CD8-positive, alpha-beta memory T cell (primary cell): ENCODE results near the gene SGCA. TPM values are rescaled to one million over a fixed set of nuclear protein-coding genes. Genes with fewer than 3 reads are reported as not detected.

ENCODE experiments used
- CTCF ChIA-PET: fragments of 350-600 bp; sonication (Branson Sonifier 250); formaldehyde crosslinking; loops from one replicate; lab custom pipeline; 2021; ENCODE audit warnings: antibody characterized with exemption; lab: Charles Lee
- POLR2A ChIA-PET: fragments of 350-600 bp; sonication (Branson Sonifier 250); formaldehyde crosslinking; loops from one replicate; lab custom pipeline; 2021; ENCODE audit warnings: antibody characterized with exemption; lab: Charles Lee
- DNase-seq, 5 donors: peaks; one replicate each; pipeline versions ENCODE4 v3.0.0 to v3.0.0-alpha.2; 2020 to 2022; ENCODE audit warnings: mixed read lengths in 1 of 5
- H3K27ac ChIP-seq: one replicate; pipeline ENCODE4 v1.7.0; 2013; ENCODE audit warnings: low read depth, mild to moderate bottlenecking, low read length, moderate library complexity
- H3K27me3 ChIP-seq: 2 replicates; pipeline ENCODE4 v1.7.0; 2013; ENCODE audit warnings: low read length, mild to moderate bottlenecking; ENCODE audit not compliant: insufficient read depth, poor library complexity, severe bottlenecking
- H3K36me3 ChIP-seq: 2 replicates; pipeline ENCODE4 v1.7.0; 2013; ENCODE audit warnings: mild to moderate bottlenecking, low read length, moderate library complexity; ENCODE audit not compliant: insufficient read depth
- H3K4me1 ChIP-seq: 2 replicates; pipeline ENCODE4 v1.7.0; 2013; ENCODE audit warnings: mild to moderate bottlenecking, low read length, moderate library complexity; ENCODE audit not compliant: insufficient read depth
- H3K4me3 ChIP-seq: 2 replicates; pipeline ENCODE4 v1.7.0; 2013; ENCODE audit warnings: mild to moderate bottlenecking, low read length
- H3K9me3 ChIP-seq: 2 replicates; pipeline ENCODE4 v1.7.0; 2013; ENCODE audit warnings: mild to moderate bottlenecking, low read length
- H3K27ac Mint-ChIP-seq, 8 donors: one replicate each; pipeline ENCODE4 v1.8.0; 2020 to 2021; ENCODE audit warnings: mixed read lengths in 8 of 8, mild to moderate bottlenecking in 6 of 8, inconsistent platforms in 3 of 8, moderate library complexity in 3 of 8
- H3K27me3 Mint-ChIP-seq, 2 donors: one replicate each; pipeline ENCODE4 v1.8.0; 2020 to 2021; ENCODE audit warnings: mixed read lengths in 2 of 2, mild to moderate bottlenecking in 1 of 2, moderate library complexity in 1 of 2
- H3K36me3 Mint-ChIP-seq, 3 donors: one replicate each; pipeline ENCODE4 v1.8.0; 2020 to 2021; ENCODE audit warnings: mixed read lengths in 3 of 3, inconsistent platforms in 1 of 3, mild to moderate bottlenecking in 1 of 3
- H3K4me1 Mint-ChIP-seq, 3 donors: one replicate each; pipeline ENCODE4 v1.8.0; 2020 to 2021; ENCODE audit warnings: mixed read lengths in 3 of 3, inconsistent platforms in 1 of 3, mild to moderate bottlenecking in 1 of 3
- H3K4me3 Mint-ChIP-seq, 7 donors: one replicate each; pipeline ENCODE4 v1.8.0; 2020 to 2021; ENCODE audit warnings: mixed read lengths in 7 of 7, mild to moderate bottlenecking in 6 of 7, moderate library complexity in 4 of 7, inconsistent platforms in 2 of 7
- H3K9me3 Mint-ChIP-seq, 5 donors: one replicate each; pipeline ENCODE4 v1.8.0; 2020 to 2022; ENCODE audit warnings: mixed read lengths in 5 of 5, mild to moderate bottlenecking in 3 of 5, moderate library complexity in 2 of 5, inconsistent platforms in 1 of 5
- polyA plus RNA-seq: library from polyadenylated mRNA; unstranded; fragments of 300-500 nt; fragmentation: Illumina TruSeq; gene quantifications from one replicate; pipeline ENCODE4 v1.2.3, GENCODE V29; 2021
- total RNA-seq, 2 experiments: library from RNA; stranded (reverse); gene quantifications; one replicate each; pipeline ENCODE4 v1.2.3, GENCODE V29; 2021

Gene SGCA
- total RNA-seq (under 1 TPM in 1 of 2 experiments, not detected in 1; 0.31 TPM), polyA plus RNA-seq (not detected)

DNA sequence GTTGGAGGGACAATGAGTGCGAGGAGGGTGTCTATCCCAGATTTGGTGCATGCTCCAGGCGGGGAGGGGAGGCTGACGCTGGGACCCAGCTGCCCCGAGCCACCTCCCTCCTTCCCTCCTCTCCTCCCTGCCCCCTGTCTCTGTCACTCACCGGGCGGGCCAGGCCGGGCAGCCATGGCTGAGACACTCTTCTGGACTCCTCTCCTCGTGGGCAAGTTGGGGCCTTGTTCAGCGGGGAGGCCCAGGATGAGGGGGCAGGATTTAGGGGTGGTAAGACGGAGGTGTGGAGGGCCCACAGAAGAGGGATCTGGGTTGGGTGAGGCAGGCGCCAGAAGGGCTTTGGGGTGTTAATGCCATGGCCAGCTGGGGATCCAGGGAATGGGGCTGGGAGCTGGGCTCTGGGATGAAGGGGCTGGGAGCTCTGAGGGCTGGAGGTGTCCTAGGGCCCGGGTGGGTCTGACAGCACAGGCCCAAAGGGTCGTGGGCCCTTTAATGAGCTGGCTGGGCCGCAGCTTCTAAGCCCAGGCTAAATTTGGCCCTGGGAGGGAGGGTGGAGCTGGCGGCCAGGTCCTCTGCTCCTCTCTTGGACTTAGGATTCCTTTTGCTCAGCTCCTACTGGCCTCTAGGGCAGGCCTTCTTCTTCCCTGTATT, at the start of gene SGCA:
Gene SGCA (plus strand): TSS at position 139 of the 651 bp plus-strand sequence. CDS start 36 bp downstream, at position 175.
- Mint-ChIP-seq H3K27ac (peak within 1 kb of the TSS in 4 of 8 donors; percentile 37 to 93 (median 60)), H3K9me3 (no peaks in the 10 kb centered on the region), H3K4me3 (peak within 1 kb of the TSS in 1 of 7 donors; percentile 38), H3K4me1 (peaks cover 20 to 31% (median 29%) of the 10 kb centered on the region in 3 donors), H3K36me3 (no peaks in the 10 kb centered on the region), H3K27me3 (peaks cover 0 to 8% of the 10 kb centered on the region in 2 donors)
- Histone ChIP-seq H3K27ac (no peak within 1 kb of the TSS), H3K36me3 (no peaks in the 10 kb centered on the region), H3K27me3 (no peaks in the 10 kb centered on the region), H3K4me1 (peaks cover 33% of the 10 kb centered on the region), H3K4me3 (no peak within 1 kb of the TSS), H3K9me3 (no peaks in the 10 kb centered on the region)
- POLR2A ChIA-PET, result no interaction called here
- DNase-seq, result no peak
- CTCF ChIA-PET, result interaction anchor here (0.7 to 1.9 kb wide), 5 partner anchors 14 to 72 kb away, joined by 3 to 8 read pairs (median 4); no protein-coding TSS in a partner anchor

DNA sequence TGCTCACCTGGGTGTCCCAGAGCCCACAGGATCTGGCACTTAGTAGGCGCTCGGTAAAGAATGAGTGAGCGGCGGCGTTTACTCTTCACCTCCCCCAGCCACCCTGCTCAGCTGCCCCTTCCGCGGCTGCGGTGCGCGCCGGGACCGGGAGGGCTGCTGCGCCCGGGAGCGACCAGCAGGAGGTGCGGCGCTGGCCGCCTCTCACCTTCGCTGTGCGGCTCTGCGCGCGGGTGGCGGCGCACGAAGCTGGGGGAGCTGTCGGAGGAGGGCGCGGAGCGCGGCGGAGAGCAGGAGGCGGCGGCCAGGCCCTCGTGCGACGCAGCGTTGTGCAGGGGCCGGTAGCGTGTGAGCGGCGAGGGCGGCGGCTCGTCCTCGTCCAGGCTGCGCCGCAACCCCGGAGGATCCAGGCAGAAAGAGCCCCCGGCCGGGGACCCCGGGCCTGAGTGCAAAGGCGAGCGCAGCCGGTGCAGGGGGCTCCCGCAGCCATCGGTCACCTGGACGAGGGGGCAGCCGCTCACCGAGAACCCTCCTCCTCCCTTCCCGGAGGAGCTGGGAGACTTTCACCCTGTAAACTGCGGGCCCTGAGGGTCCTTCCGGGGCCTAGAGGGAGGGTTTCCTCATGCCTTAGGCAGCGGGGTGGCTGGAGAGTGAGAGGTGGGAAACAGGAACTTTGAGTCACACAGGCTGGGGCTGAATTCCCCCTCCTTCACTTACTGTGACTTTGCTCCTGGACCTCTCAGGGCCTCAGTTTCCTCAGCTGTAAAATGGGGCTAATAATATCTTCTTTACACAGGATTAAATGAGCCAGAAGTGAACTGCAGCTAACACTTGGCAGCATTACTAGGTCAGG, 48.4 kb upstream of the SGCA start:
- POLR2A ChIA-PET, result interaction anchor here (0.6 kb wide), 1 partner anchor 24 kb away, joined by 3 read pairs; no protein-coding TSS in a partner anchor
- H3K27me3 Mint-ChIP-seq, result peaks cover 16 to 54% of the 10 kb centered on the region in 2 donors
- peak overlapping the region in 5 of 7 donors; percentile 32 to 71 (median 48) for H3K4me3 Mint-ChIP-seq
- Histone ChIP-seq H3K4me3 (no peak overlapping the region), H3K27ac (no peak overlapping the region), H3K4me1 (no peaks in the 10 kb centered on the region), H3K36me3 (no peaks in the 10 kb centered on the region), H3K27me3 (peaks cover 9% of the 10 kb centered on the region), H3K9me3 (no peaks in the 10 kb centered on the region)
- DNase-seq, result peak; percentile 26 to 71 (median 45)
- no peak overlapping the region for H3K27ac Mint-ChIP-seq
- CTCF ChIA-PET, result interaction anchor here (0.8 to 4.5 kb wide), 21 partner anchors 9 to 191 kb away, joined by 3 to 20 read pairs (median 5); partner anchors contain the start of gene SGCA
- H3K9me3 Mint-ChIP-seq, result no peaks in the 10 kb centered on the region
- peaks cover 5 to 11% (median 5%) of the 10 kb centered on the region in 3 donors for H3K4me1 Mint-ChIP-seq
- no peaks in the 10 kb centered on the region for H3K36me3 Mint-ChIP-seq

DNA sequence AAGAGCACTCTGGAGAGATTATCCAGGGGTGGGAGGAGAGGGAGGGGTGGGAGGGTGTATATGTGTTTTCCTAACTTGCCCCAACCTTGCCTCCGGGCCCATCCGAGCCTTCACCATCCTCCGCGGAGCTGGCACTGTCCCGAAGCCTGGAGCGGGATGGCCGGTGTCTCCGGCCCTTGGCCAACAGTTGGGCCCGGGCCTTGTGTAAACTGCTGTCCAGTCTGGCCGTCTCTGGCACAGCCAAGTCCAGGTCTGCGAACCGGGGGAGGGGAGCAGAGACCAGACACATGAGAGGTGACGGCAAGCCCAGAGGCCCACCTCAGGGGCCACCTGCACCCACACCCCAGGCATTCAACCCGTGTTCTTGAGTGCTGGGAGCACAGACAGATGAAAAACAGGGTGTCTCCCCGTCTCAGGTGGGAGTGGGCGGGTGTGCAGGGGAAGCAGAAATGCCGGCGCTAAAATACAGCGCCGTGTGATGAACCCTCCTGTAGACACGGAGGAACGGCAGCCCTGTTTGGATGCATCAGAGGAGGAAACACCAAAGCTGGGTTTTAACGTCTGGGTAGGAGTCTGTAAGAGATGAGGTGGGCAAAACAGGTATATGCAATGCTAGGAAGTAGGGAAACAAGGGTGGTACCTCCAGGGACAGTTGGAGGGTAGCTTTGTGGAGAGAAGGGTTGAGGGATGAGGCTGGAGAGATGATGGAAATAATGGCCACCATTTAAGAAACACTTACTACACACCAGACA, 47.6 kb upstream of the SGCA start:
- Histone ChIP-seq H3K27ac (no peak overlapping the region), H3K27me3 (peaks cover 9% of the 10 kb centered on the region), H3K4me1 (no peaks in the 10 kb centered on the region), H3K9me3 (no peaks in the 10 kb centered on the region), H3K36me3 (no peaks in the 10 kb centered on the region), H3K4me3 (no peak overlapping the region)
- ChIA-PET POLR2A (interaction anchor here (0.6 kb wide), 1 partner anchor 25 kb away, joined by 3 read pairs; no protein-coding TSS in a partner anchor), CTCF (interaction anchor here (0.8 to 4.5 kb wide), 18 partner anchors 8 to 180 kb away, joined by 3 to 20 read pairs (median 5); partner anchors contain the start of gene SGCA)
- H3K4me1 Mint-ChIP-seq, result peaks cover 5 to 11% (median 5%) of the 10 kb centered on the region in 3 donors
- H3K4me3 Mint-ChIP-seq, result peak overlapping the region in 1 of 7 donors; percentile 29
- DNase-seq, result no peak
- H3K36me3 Mint-ChIP-seq, result no peaks in the 10 kb centered on the region
- peaks cover 16 to 57% of the 10 kb centered on the region in 2 donors for H3K27me3 Mint-ChIP-seq
- H3K27ac Mint-ChIP-seq, result no peak overlapping the region
- H3K9me3 Mint-ChIP-seq, result no peaks in the 10 kb centered on the region

- CTCF ChIA-PET, result interaction anchor here (0.9 to 2.5 kb wide), 7 partner anchors 21 to 60 kb away, joined by 3 to 13 read pairs (median 4); no protein-coding TSS in a partner anchor
- Histone ChIP-seq H3K9me3 (no peaks in the 10 kb centered on the region), H3K27ac (no peak overlapping the region), H3K27me3 (peaks cover 9% of the 10 kb centered on the region), H3K4me1 (no peaks in the 10 kb centered on the region), H3K4me3 (no peak overlapping the region), H3K36me3 (no peaks in the 10 kb centered on the region)
- H3K27ac Mint-ChIP-seq, result no peak overlapping the region
- H3K4me1 Mint-ChIP-seq, result peaks cover 5 to 11% (median 5%) of the 10 kb centered on the region in 3 donors
- DNase-seq, result no peak
- peaks cover 16 to 57% of the 10 kb centered on the region in 2 donors for H3K27me3 Mint-ChIP-seq
- no peaks in the 10 kb centered on the region for H3K9me3 Mint-ChIP-seq
- POLR2A ChIA-PET, result no interaction called here
- H3K4me3 Mint-ChIP-seq, result peak overlapping the region in 1 of 7 donors; percentile 29
- H3K36me3 Mint-ChIP-seq, result no peaks in the 10 kb centered on the region
Measured at GRCh38 chr17:50118828-50119218, 47.0 kb upstream of the SGCA start.

- DNase-seq, result no peak
- Mint-ChIP-seq H3K27ac (no peak overlapping the region), H3K4me1 (peaks cover 2 to 7% (median 5%) of the 10 kb centered on the region in 3 donors), H3K4me3 (no peak overlapping the region), H3K27me3 (peaks cover 16 to 49% of the 10 kb centered on the region in 2 donors), H3K9me3 (no peaks in the 10 kb centered on the region), H3K36me3 (no peaks in the 10 kb centered on the region)
- Histone ChIP-seq H3K36me3 (no peaks in the 10 kb centered on the region), H3K27me3 (peaks cover 9% of the 10 kb centered on the region), H3K9me3 (no peaks in the 10 kb centered on the region), H3K27ac (no peak overlapping the region), H3K4me3 (no peak overlapping the region), H3K4me1 (no peaks in the 10 kb centered on the region)
- CTCF ChIA-PET, result interaction anchor here (1.1 to 2.1 kb wide), 3 partner anchors 19 to 33 kb away, joined by 3 to 13 read pairs (median 3); no protein-coding TSS in a partner anchor
- POLR2A ChIA-PET, result no interaction called here
Measured at GRCh38 chr17:50120475-50121253, 45.1 kb upstream of the SGCA start.

- Histone ChIP-seq H3K4me3 (no peak overlapping the region), H3K9me3 (no peaks in the 10 kb centered on the region), H3K27ac (no peak overlapping the region), H3K27me3 (peaks cover 4% of the 10 kb centered on the region), H3K4me1 (peaks cover 5% of the 10 kb centered on the region), H3K36me3 (no peaks in the 10 kb centered on the region)
- no peak overlapping the region for H3K4me3 Mint-ChIP-seq
- H3K4me1 Mint-ChIP-seq, result peaks cover 4 to 5% (median 5%) of the 10 kb centered on the region in 3 donors
- H3K36me3 Mint-ChIP-seq, result no peaks in the 10 kb centered on the region
- CTCF ChIA-PET, result interaction anchor here (0.8 to 2.0 kb wide), 5 partner anchors 16 to 77 kb away, joined by 3 to 9 read pairs (median 4); no protein-coding TSS in a partner anchor
- no peak overlapping the region for H3K27ac Mint-ChIP-seq
- POLR2A ChIA-PET, result interaction anchor here (1.4 kb wide), 1 partner anchor 14 kb away, joined by 3 read pairs; no protein-coding TSS in a partner anchor
- H3K9me3 Mint-ChIP-seq, result no peaks in the 10 kb centered on the region
- DNase-seq, result no peak
- H3K27me3 Mint-ChIP-seq, result peaks cover 7 to 34% of the 10 kb centered on the region in 2 donors
Measured at GRCh38 chr17:50122945-50123344, 42.9 kb upstream of the SGCA start.
